Testis (tissue), 3 donors: Measurements from ENCODE around the gene ERLEC1. TPM values are rescaled to one million over a fixed set of nuclear protein-coding genes. Genes with fewer than 3 reads are reported as not detected.

Experiments
- DNase-seq: peaks from one replicate; pipeline ENCODE4 v3.0.0-alpha.2; 2019
- H3K27ac ChIP-seq, 2 donors: fragments of 200-600 bp; sonication (generic); one replicate each; pipeline ENCODE4 v1.5.1; 2019
- H3K27me3 ChIP-seq: fragments of 200-600 bp; sonication (generic); one replicate; pipeline ENCODE4 v1.5.1; 2019
- H3K36me3 ChIP-seq: fragments of 200-600 bp; sonication (generic); one replicate; pipeline ENCODE4 v1.5.1; 2017; ENCODE audit warnings: low read depth; ENCODE audit errors: missing control alignments
- H3K4me1 ChIP-seq: fragments of 200-600 bp; sonication (generic); one replicate; pipeline ENCODE4 v1.5.1; 2019
- H3K4me3 ChIP-seq, 2 donors: fragments of 200-600 bp; sonication (generic); one replicate each; pipeline ENCODE4 v1.5.1; 2017 to 2019
- H3K9me3 ChIP-seq: fragments of 200-600 bp; sonication (generic); one replicate; pipeline ENCODE4 v1.5.1; 2017
- CTCF ChIP-seq, 3 experiments: fragments of 450-650 bp in 2 of 3; fragments of 200-600 bp in 1 of 3; sonication (generic) in 1 of 3; IDR thresholded peaks; one replicate each; pipeline ENCODE4 v1.5.1; 2016 to 2019; ENCODE audit warnings: antibody characterized with exemption in 3 of 3, mild to moderate bottlenecking in 2 of 3, moderate library complexity in 1 of 3
- POLR2A ChIP-seq: fragments of 450-650 bp; IDR thresholded peaks from one replicate; pipeline ENCODE4 v1.6.1; 2017; ENCODE audit warnings: antibody characterized with exemption, mild to moderate bottlenecking, moderate library complexity
- WGBS, 2 donors: methylation state at CpG; one replicate each; pipeline ENCODE4 v1.1.5; 2018; 5-methylcytosine and 5-hydroxymethylcytosine counted together
- intact Hi-C: fragments of 100-400 bp; cut with DNase I; formaldehyde crosslinking; loops from one replicate; pipeline ENCODE4 v1.15.1; 2023; ENCODE audit warnings: low total_unique reads
- polyA plus RNA-seq: library from polyadenylated mRNA; stranded (reverse); fragments of 350-450 nt; fragmentation: Illumina TruSeq; extraction: RNeasy Lipid Tissue Mini Kit (QIAGEN cat#74804); gene quantifications from one replicate; pipeline ENCODE4 v1.2.3, GENCODE V29; 2014; ENCODE audit warnings: low read depth, low replicate concordance; ENCODE audit not compliant: insufficient read depth
- total RNA-seq, 2 donors: library from RNA; depleted of rRNA; stranded (reverse); fragments of >200 nt; gene quantifications; one replicate each; pipeline ENCODE4 v1.2.3, GENCODE V29; 2016

ERLEC1 gene
- total and polyA plus RNA-seq, 3 donors from 2014 or later = 86.3 to 123 (median 91.5) TPM

GRCh38 chr2:53744395-53745065 lies 42.3 kb upstream of the ERLEC1 start:
- WGBS, 2 donors = 78 to 79% methylated on average over 2 of the region's 2 CpGs

GRCh38 chr2:53750041-53750768 lies 36.6 kb upstream of the ERLEC1 start:
- no peak for DNase-seq
- no peaks in the 10 kb centered on the region for H3K9me3 ChIP-seq
- H3K4me1 ChIP-seq = no peaks in the 10 kb centered on the region
- H3K4me3 ChIP-seq = no peak overlapping the region
- H3K36me3 ChIP-seq = no peaks in the 10 kb centered on the region
- intact Hi-C loops = no loop called here
- TF ChIP-seq CTCF (IDR thresholded peaks at IDR 0.05) (no peak), POLR2A (no peak)
- WGBS, 2 donors = 47 to 49% methylated on average over 4 of the region's 4 CpGs
- peak overlapping the region in 1 of 2 donors; percentile 1 for H3K27ac ChIP-seq
- no peaks in the 10 kb centered on the region for H3K27me3 ChIP-seq

More at GRCh38 chr2:53744395-53745065, 42.3 kb upstream of the ERLEC1 start:
- intact Hi-C loops = no loop called here
- Histone ChIP-seq H3K4me1 (no peaks in the 10 kb centered on the region), H3K36me3 (no peaks in the 10 kb centered on the region), H3K27ac (no peak overlapping the region), H3K4me3 (no peak overlapping the region), H3K9me3 (no peaks in the 10 kb centered on the region), H3K27me3 (no peaks in the 10 kb centered on the region)
- DNase-seq = no peak
- no peak for TF ChIP-seq CTCF (IDR thresholded peaks at IDR 0.05)
- no peak for TF ChIP-seq POLR2A

- 86 to 95% methylated on average over 1 of the region's 1 CpG for WGBS, 2 donors
- intact Hi-C loops = no loop called here
- DNase-seq = no peak
- TF ChIP-seq CTCF (IDR thresholded peaks at IDR 0.05) = no peak
- TF ChIP-seq POLR2A = no peak
- no peaks in the 10 kb centered on the region for H3K4me1 ChIP-seq
- no peaks in the 10 kb centered on the region for H3K36me3 ChIP-seq
- no peaks in the 10 kb centered on the region for H3K9me3 ChIP-seq
- H3K27ac ChIP-seq = no peak overlapping the region
- no peak overlapping the region for H3K4me3 ChIP-seq
- no peaks in the 10 kb centered on the region for H3K27me3 ChIP-seq
Measured at GRCh38 chr2:53751728-53752127, 35.1 kb upstream of the ERLEC1 start.

- Histone ChIP-seq H3K36me3 (no peaks in the 10 kb centered on the region), H3K27me3 (no peaks in the 10 kb centered on the region), H3K9me3 (no peaks in the 10 kb centered on the region), H3K4me1 (no peaks in the 10 kb centered on the region), H3K27ac (no peak overlapping the region), H3K4me3 (no peak overlapping the region)
- 87 to 98% methylated on average over 4 of the region's 4 CpGs for WGBS, 2 donors
- no peak for DNase-seq
- TF ChIP-seq POLR2A (no peak), CTCF (IDR thresholded peaks at IDR 0.05) (no peak)
- intact Hi-C loops = no loop called here
Measured at GRCh38 chr2:53752385-53752784, 34.5 kb upstream of the ERLEC1 start.
